Esophagus (tissue), 2 donors: ENCODE measurements around the gene GTF3C1. TPM values are rescaled to one million over a fixed set of nuclear protein-coding genes. Genes with fewer than 3 reads are reported as not detected.

Source experiments
- H3K27ac ChIP-seq, 2 donors: one replicate each; pipeline ENCODE4 v1.5.1; 2013; ENCODE audit warnings: low read depth in 2 of 2, mild to moderate bottlenecking in 2 of 2, inconsistent platforms in 1 of 2, low read length in 1 of 2, moderate library complexity in 1 of 2
- H3K27me3 ChIP-seq, 2 donors: one replicate each; pipeline ENCODE4 v1.6.1; 2013; ENCODE audit warnings: low read length in 2 of 2, control low read depth in 1 of 2, mild to moderate bottlenecking in 1 of 2; ENCODE audit not compliant: insufficient read depth in 2 of 2, control insufficient read depth in 1 of 2
- H3K36me3 ChIP-seq, 2 donors: one replicate each; pipeline ENCODE4 v1.6.1; 2013; ENCODE audit warnings: low read length in 1 of 2; ENCODE audit not compliant: control insufficient read depth in 2 of 2, insufficient read depth in 2 of 2
- H3K4me1 ChIP-seq, 2 donors: one replicate each; pipeline ENCODE4 v1.6.1; 2013; ENCODE audit warnings: low read length in 1 of 2; ENCODE audit not compliant: control insufficient read depth in 2 of 2, insufficient read depth in 2 of 2
- H3K4me3 ChIP-seq, 2 donors: one replicate each; pipeline ENCODE4 v1.5.1; 2013; ENCODE audit warnings: low read length in 2 of 2, mild to moderate bottlenecking in 2 of 2, low read depth in 1 of 2, moderate library complexity in 1 of 2
- H3K9me3 ChIP-seq, 2 donors: one replicate each; pipeline ENCODE4 v1.6.1; 2013; ENCODE audit warnings: mild to moderate bottlenecking in 2 of 2, low read depth in 1 of 2, low read length in 1 of 2, moderate library complexity in 1 of 2; ENCODE audit not compliant: control insufficient read depth in 2 of 2, insufficient read depth in 1 of 2
- WGBS, 2 donors: extraction: QIAGEN DNeasy Blood & Tissue Kit; methylation state at CpG; one replicate each; pipeline ENCODE4 v1.1.7; 2013; 5-methylcytosine and 5-hydroxymethylcytosine counted together
- polyA plus RNA-seq, 2 donors: library from polyadenylated mRNA; stranded (reverse); fragments of 200-250 nt; gene quantifications; one replicate each; pipeline ENCODE4 v1.2.3, GENCODE V29; 2013
- donor health status: healthy with polysubstance abuse.
- donor health status: Bipolar disorder and iron deficiency.

Gene GTF3C1
- polyA plus RNA-seq, 2 donors: 85.4 to 109 TPM

GRCh38 chr16:27531186-27531585 lies 18.5 kb downstream of the GTF3C1 start:
- H3K4me1 ChIP-seq: peaks cover 0 to 2% of the 10 kb centered on the region in 2 donors
- no peak overlapping the region for H3K27ac ChIP-seq
- H3K27me3 ChIP-seq: no peaks in the 10 kb centered on the region
- 81 to 84% methylated on average over 2 of the region's 2 CpGs for WGBS, 2 donors
- H3K9me3 ChIP-seq: no peaks in the 10 kb centered on the region
- no peak overlapping the region for H3K4me3 ChIP-seq
- peaks cover 23 to 52% of the 10 kb centered on the region in 2 donors for H3K36me3 ChIP-seq

DNA sequence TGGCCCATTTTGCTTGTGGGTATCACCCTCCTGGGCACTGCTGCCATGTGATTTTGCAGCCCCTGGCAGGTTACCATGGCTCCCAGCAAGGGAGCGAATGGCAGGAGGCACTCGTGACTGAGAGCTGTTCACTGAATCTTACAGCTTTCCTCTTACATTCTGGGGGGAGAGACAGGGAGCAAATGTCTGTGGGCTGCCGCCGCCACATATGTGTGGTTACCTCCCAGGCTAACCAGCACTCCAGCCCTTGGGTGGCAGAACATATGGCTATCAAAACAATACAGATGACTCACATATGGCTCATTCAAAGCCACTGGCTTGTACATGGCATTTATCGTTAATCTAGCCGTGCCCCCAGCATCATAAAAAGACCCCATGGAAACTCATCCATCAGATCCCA lies 19.8 kb downstream of the GTF3C1 start:
- Histone ChIP-seq H3K4me1 (peaks cover 0 to 2% of the 10 kb centered on the region in 2 donors), H3K27me3 (no peaks in the 10 kb centered on the region), H3K4me3 (no peak overlapping the region), H3K9me3 (no peaks in the 10 kb centered on the region), H3K36me3 (peaks cover 22 to 59% of the 10 kb centered on the region in 2 donors), H3K27ac (no peak overlapping the region)
- WGBS, 2 donors: 79 to 81% methylated on average over 6 of the region's 6 CpGs

GRCh38 chr16:27528294-27528693 lies 21.4 kb downstream of the GTF3C1 start:
- no peak overlapping the region for H3K27ac ChIP-seq
- H3K4me3 ChIP-seq: no peak overlapping the region
- H3K36me3 ChIP-seq: peaks cover 19 to 57% of the 10 kb centered on the region in 2 donors
- H3K27me3 ChIP-seq: no peaks in the 10 kb centered on the region
- WGBS, 2 donors: 96 to 97% methylated on average over 4 of the region's 4 CpGs
- H3K4me1 ChIP-seq: no peaks in the 10 kb centered on the region
- no peaks in the 10 kb centered on the region for H3K9me3 ChIP-seq

DNA sequence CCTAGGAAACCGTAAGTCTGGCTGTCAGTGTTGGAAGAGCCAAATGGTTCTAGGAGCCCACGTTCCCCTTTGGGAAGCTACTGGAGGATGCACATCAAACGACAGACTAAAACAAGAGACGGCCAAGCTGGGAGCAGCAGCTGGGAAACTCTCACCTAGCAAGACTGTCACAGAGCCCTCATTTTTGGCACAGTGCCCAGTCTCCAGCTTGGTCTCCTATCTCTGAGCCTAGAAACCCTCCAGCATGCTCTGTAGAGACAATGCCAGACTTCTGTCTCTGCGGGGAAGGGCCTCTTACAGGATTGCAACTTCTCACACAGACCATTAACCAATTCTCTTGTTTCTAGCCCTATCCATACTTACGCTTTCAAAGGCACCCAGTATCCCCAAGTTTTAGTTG lies 23.5 kb downstream of the GTF3C1 start:
- Histone ChIP-seq H3K27me3 (no peaks in the 10 kb centered on the region), H3K9me3 (no peaks in the 10 kb centered on the region), H3K27ac (no peak overlapping the region), H3K4me1 (no peaks in the 10 kb centered on the region), H3K36me3 (peaks cover 19 to 42% of the 10 kb centered on the region in 2 donors), H3K4me3 (no peak overlapping the region)
- WGBS, 2 donors: 84 to 94% methylated on average over 6 of the region's 6 CpGs

DNA sequence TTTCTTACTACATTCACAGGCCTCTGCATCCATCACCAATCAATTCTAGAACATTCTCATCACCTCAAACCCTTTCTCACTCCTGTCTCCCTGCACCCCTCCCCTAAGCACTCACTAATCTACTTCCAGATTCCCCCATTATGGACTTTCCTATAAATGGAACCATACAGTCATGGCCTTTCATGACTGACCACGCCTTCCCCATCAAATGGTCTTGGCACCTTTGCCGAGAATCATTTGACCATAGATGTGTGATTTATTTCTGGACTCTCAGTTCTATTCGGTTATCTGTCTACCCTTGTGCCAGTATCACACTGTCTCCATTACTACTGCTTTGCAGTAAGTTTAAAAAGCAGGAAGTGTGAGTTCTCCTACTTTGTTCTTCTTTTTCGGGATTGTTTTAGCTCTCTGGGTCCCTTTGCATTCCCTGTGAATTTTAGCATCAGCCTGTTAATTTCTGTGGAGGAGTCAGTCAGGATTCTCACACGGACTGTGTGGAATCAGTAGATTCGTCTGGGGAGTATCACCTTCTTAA lies 27.5 kb downstream of the GTF3C1 start:
- 85 to 86% methylated on average over 6 of the region's 6 CpGs for whole genome bisulfite sequencing, 2 donors
- H3K27ac ChIP-seq: no peak overlapping the region

GRCh38 chr16:27520982-27521673 lies 28.6 kb downstream of the GTF3C1 start:
- no peaks in the 10 kb centered on the region for H3K4me1 ChIP-seq
- H3K27ac ChIP-seq: peak overlapping the region; percentile 11 to 52
- WGBS, 2 donors: 79 to 80% methylated on average over 16 of the region's 16 CpGs
- H3K36me3 ChIP-seq: peaks cover 7 to 42% of the 10 kb centered on the region in 2 donors
- no peaks in the 10 kb centered on the region for H3K9me3 ChIP-seq
- H3K27me3 ChIP-seq: no peaks in the 10 kb centered on the region
- H3K4me3 ChIP-seq: no peak overlapping the region

More for the DNA sequence above, 27.5 kb downstream of the GTF3C1 start:
- no peak overlapping the region for H3K4me3 ChIP-seq
- no peaks in the 10 kb centered on the region for H3K9me3 ChIP-seq
- H3K36me3 ChIP-seq: peaks cover 11 to 40% of the 10 kb centered on the region in 2 donors
- H3K27me3 ChIP-seq: no peaks in the 10 kb centered on the region
- H3K4me1 ChIP-seq: no peaks in the 10 kb centered on the region

DNA sequence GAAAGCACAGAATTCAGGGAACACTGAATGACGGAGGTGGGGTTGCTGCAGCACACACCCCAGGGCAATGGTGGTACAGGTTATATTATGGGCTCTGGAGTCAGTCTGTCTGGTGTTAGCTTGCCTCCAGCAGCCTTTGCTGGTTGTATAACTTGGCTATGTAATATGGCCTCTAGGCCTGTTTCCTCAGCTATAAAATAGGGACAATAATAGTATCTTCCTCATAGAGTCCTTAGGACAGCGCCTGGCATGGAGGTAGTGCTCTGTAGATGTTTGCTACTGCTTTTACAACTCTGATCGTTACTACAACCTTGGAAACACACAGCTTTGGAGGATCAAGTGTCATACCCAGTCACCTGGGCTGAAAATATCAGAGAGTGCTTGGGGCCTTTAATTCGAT lies 31.5 kb downstream of the GTF3C1 start:
- Histone ChIP-seq H3K4me1 (no peaks in the 10 kb centered on the region), H3K9me3 (no peaks in the 10 kb centered on the region), H3K27me3 (no peaks in the 10 kb centered on the region), H3K4me3 (no peak overlapping the region), H3K27ac (no peak overlapping the region), H3K36me3 (peaks cover 5 to 45% of the 10 kb centered on the region in 2 donors)
- 94 to 98% methylated on average over 4 of the region's 4 CpGs for WGBS, 2 donors

DNA sequence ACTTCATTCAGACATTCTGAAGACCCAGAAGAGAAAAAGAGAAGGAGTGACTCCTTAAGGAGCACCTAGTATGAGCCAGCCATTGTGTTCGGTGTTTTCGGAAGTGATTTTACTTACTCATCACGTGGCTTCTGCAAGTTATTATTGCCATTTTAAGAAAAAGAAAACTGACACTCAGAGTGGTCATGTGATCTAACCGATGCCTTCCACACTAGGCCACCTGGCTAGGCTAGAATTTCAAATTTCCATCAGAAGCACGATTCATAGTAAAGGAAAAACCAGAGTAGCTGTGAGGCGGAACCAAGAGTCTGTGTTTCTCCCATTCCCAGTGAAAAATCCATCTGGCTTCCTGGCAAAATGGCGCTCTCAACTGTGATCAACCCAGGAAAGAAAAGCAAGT lies 32.0 kb downstream of the GTF3C1 start:
- Histone ChIP-seq H3K27ac (no peak overlapping the region), H3K4me1 (no peaks in the 10 kb centered on the region), H3K36me3 (peaks cover 5 to 48% of the 10 kb centered on the region in 2 donors), H3K9me3 (no peaks in the 10 kb centered on the region), H3K27me3 (no peaks in the 10 kb centered on the region), H3K4me3 (no peak overlapping the region)
- 90 to 94% methylated on average over 7 of the region's 7 CpGs for WGBS, 2 donors

DNA sequence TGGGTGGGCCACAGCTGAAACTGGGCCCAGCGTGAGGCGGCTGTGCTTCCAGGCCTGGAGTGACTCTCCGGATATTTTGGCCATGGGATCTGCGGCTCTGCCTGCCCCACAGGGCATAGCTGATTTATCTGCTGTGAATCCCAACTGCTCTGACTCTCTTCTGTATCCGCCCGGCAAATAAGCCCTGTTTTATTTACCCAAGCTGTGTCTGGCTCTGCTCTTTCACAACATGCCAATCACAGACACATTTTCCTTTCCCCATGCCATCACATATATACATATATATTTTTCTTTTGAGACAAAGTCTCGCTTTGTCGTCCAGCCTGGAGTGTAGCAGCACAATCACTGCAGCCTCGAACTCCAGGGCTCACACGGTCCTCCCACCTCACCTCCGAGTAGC lies 33.3 kb downstream of the GTF3C1 start:
- H3K9me3 ChIP-seq: peaks cover 0 to 2% of the 10 kb centered on the region in 2 donors
- WGBS, 2 donors: 86 to 88% methylated on average over 11 of the region's 11 CpGs
- peaks cover 8 to 56% of the 10 kb centered on the region in 2 donors for H3K36me3 ChIP-seq
- no peaks in the 10 kb centered on the region for H3K4me1 ChIP-seq
- no peak overlapping the region for H3K27ac ChIP-seq
- H3K4me3 ChIP-seq: no peak overlapping the region
- H3K27me3 ChIP-seq: no peaks in the 10 kb centered on the region

- peaks cover 0 to 2% of the 10 kb centered on the region in 2 donors for H3K9me3 ChIP-seq
- peaks cover 8 to 54% of the 10 kb centered on the region in 2 donors for H3K36me3 ChIP-seq
- H3K27ac ChIP-seq: no peak overlapping the region
- no peaks in the 10 kb centered on the region for H3K27me3 ChIP-seq
- WGBS, 2 donors: 86 to 91% methylated on average over 9 of the region's 9 CpGs
- no peak overlapping the region for H3K4me3 ChIP-seq
- H3K4me1 ChIP-seq: no peaks in the 10 kb centered on the region
Measured at GRCh38 chr16:27515874-27516353, 33.8 kb downstream of the GTF3C1 start.
